KMS-11 (cell line): Measurements from ENCODE around the gene GNAZ.

Source experiments
- H2AFZ ChIP-seq: fragments of 200-600 bp; sonication (generic); 2 replicates; pipeline ENCODE4 v1.6.1; 2016; ENCODE audit warnings: antibody characterized with exemption, mixed run types, low read depth
- H3K27ac ChIP-seq: fragments of 200-600 bp; sonication (generic); 2 replicates; pipeline ENCODE4 v1.6.1; 2016; ENCODE audit warnings: mild to moderate bottlenecking, mixed run types
- H3K27me3 ChIP-seq: fragments of 200-600 bp; sonication (generic); 2 replicates; pipeline ENCODE4 v1.6.1; 2017; ENCODE audit warnings: mild to moderate bottlenecking, low read depth, mixed run types, moderate library complexity; ENCODE audit not compliant: insufficient read depth
- H3K36me3 ChIP-seq: fragments of 200-600 bp; sonication (generic); 2 replicates; pipeline ENCODE4 v1.6.1; 2017; ENCODE audit warnings: mild to moderate bottlenecking, mixed run types; ENCODE audit not compliant: insufficient read depth
- H3K4me1 ChIP-seq: fragments of 200-600 bp; sonication (generic); 2 replicates; pipeline ENCODE4 v1.6.1; 2016; ENCODE audit warnings: mild to moderate bottlenecking, low read depth, mixed run types; ENCODE audit not compliant: poor library complexity, severe bottlenecking
- H3K4me2 ChIP-seq: fragments of 200-600 bp; sonication (generic); 2 replicates; pipeline ENCODE4 v1.7.0; 2016; ENCODE audit warnings: mild to moderate bottlenecking, mixed run types
- H3K4me3 ChIP-seq: fragments of 200-600 bp; sonication (generic); IDR thresholded peaks from 2 replicates; pipeline ENCODE4 v1.6.1; 2017; ENCODE audit warnings: low read depth, low read length, mixed read lengths; ENCODE audit not compliant: insufficient read depth
- H3K79me2 ChIP-seq: fragments of 200-600 bp; sonication (generic); 2 replicates; pipeline ENCODE4 v1.6.1; 2016; ENCODE audit warnings: low read depth, mixed run types; ENCODE audit not compliant: insufficient read depth
- H3K9ac ChIP-seq: fragments of 200-600 bp; sonication (generic); 2 replicates; pipeline ENCODE4 v1.6.1; 2016; ENCODE audit warnings: mild to moderate bottlenecking, mixed run types
- H4K20me1 ChIP-seq: fragments of 200-600 bp; sonication (generic); 2 replicates; pipeline ENCODE4 v1.6.1; 2016; ENCODE audit warnings: mild to moderate bottlenecking, mixed run types; ENCODE audit not compliant: insufficient read depth
- CTCF ChIP-seq: fragments of 200-600 bp; sonication (generic); conservative IDR thresholded peaks from 2 replicates; pipeline ENCODE4 v1.6.1; 2017; ENCODE audit warnings: low read depth, mild to moderate bottlenecking, antibody characterized with exemption, low read length, moderate library complexity, mixed read lengths

Gene GNAZ

GRCh38 chr22:23036684-23037428 lies 33.5 kb upstream of the GNAZ start:
- Histone ChIP-seq H3K27ac (no peak overlapping the region), H3K4me3 (no peak overlapping the region), H3K36me3 (no peaks in the 10 kb centered on the region), H2AFZ (no peak overlapping the region), H3K4me1 (no peaks in the 10 kb centered on the region), H4K20me1 (no peaks in the 10 kb centered on the region), H3K79me2 (no peaks in the 10 kb centered on the region), H3K4me2 (no peak overlapping the region), H3K9ac (no peak overlapping the region), H3K27me3 (no peaks in the 10 kb centered on the region)
- TF ChIP-seq CTCF = no peak

- Histone ChIP-seq H3K4me1 (no peaks in the 10 kb centered on the region), H3K79me2 (no peaks in the 10 kb centered on the region), H3K4me2 (no peak overlapping the region), H3K9ac (no peak overlapping the region), H3K27me3 (no peaks in the 10 kb centered on the region), H3K27ac (no peak overlapping the region), H3K4me3 (no peak overlapping the region), H2AFZ (no peak overlapping the region), H4K20me1 (no peaks in the 10 kb centered on the region), H3K36me3 (no peaks in the 10 kb centered on the region)
- TF ChIP-seq CTCF = no peak
These were observed 32.6 kb upstream of the GNAZ start for GRCh38 chr22:23037429-23038333.

GRCh38 chr22:23038334-23038642 lies 32.0 kb upstream of the GNAZ start:
- Histone ChIP-seq H3K4me3 (no peak overlapping the region), H3K9ac (no peak overlapping the region), H3K79me2 (no peaks in the 10 kb centered on the region), H3K27me3 (no peaks in the 10 kb centered on the region), H4K20me1 (no peaks in the 10 kb centered on the region), H3K27ac (no peak overlapping the region), H3K4me1 (no peaks in the 10 kb centered on the region), H2AFZ (no peak overlapping the region), H3K4me2 (no peak overlapping the region), H3K36me3 (no peaks in the 10 kb centered on the region)
- TF ChIP-seq CTCF = no peak

GRCh38 chr22:23038902-23039301 lies 31.4 kb upstream of the GNAZ start:
- H3K27ac ChIP-seq = no peak overlapping the region
- H3K4me3 ChIP-seq = no peak overlapping the region
- no peak overlapping the region for H2AFZ ChIP-seq
- no peak overlapping the region for H3K9ac ChIP-seq
- no peaks in the 10 kb centered on the region for H3K27me3 ChIP-seq
- no peaks in the 10 kb centered on the region for H3K79me2 ChIP-seq
- no peak for TF ChIP-seq CTCF
- H4K20me1 ChIP-seq = no peaks in the 10 kb centered on the region
- H3K36me3 ChIP-seq = no peaks in the 10 kb centered on the region
- H3K4me1 ChIP-seq = no peaks in the 10 kb centered on the region
- H3K4me2 ChIP-seq = no peak overlapping the region
